ENCODE data around the gene ERP27.

- TF ChIP-seq, protein P1, sequence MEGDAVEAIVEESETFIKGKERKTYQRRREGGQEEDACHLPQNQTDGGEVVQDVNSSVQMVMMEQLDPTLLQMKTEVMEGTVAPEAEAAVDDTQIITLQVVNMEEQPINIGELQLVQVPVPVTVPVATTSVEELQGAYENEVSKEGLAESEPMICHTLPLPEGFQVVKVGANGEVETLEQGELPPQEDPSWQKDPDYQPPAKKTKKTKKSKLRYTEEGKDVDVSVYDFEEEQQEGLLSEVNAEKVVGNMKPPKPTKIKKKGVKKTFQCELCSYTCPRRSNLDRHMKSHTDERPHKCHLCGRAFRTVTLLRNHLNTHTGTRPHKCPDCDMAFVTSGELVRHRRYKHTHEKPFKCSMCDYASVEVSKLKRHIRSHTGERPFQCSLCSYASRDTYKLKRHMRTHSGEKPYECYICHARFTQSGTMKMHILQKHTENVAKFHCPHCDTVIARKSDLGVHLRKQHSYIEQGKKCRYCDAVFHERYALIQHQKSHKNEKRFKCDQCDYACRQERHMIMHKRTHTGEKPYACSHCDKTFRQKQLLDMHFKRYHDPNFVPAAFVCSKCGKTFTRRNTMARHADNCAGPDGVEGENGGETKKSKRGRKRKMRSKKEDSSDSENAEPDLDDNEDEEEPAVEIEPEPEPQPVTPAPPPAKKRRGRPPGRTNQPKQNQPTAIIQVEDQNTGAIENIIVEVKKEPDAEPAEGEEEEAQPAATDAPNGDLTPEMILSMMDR (IDR thresholded peaks at IDR 0.05), result no peak
- TF ChIP-seq ZNF302 (CRISPR knock-in tag; IDR thresholded peaks at IDR 0.05), result no peak
- no peak for TF ChIP-seq RAD21 (conservative IDR thresholded peaks at IDR 0.05 in 1 of 2, IDR thresholded peaks at IDR 0.05 in 1 of 2)
- TF ChIP-seq POLR2A (IDR thresholded peaks at IDR 0.05; ENCODE audit: low read length), result no peak
- TF ChIP-seq USF2 (IDR thresholded peaks at IDR 0.05), result no peak
- TF ChIP-seq RFX5 (IDR thresholded peaks at IDR 0.05), result no peak
- TF ChIP-seq CBX8 (IDR thresholded peaks at IDR 0.05), result no peak
- TF ChIP-seq RCOR1 (IDR thresholded peaks at IDR 0.05; ENCODE audit: low read depth, low read length), result no peak
- TF ChIP-seq, protein P2, sequence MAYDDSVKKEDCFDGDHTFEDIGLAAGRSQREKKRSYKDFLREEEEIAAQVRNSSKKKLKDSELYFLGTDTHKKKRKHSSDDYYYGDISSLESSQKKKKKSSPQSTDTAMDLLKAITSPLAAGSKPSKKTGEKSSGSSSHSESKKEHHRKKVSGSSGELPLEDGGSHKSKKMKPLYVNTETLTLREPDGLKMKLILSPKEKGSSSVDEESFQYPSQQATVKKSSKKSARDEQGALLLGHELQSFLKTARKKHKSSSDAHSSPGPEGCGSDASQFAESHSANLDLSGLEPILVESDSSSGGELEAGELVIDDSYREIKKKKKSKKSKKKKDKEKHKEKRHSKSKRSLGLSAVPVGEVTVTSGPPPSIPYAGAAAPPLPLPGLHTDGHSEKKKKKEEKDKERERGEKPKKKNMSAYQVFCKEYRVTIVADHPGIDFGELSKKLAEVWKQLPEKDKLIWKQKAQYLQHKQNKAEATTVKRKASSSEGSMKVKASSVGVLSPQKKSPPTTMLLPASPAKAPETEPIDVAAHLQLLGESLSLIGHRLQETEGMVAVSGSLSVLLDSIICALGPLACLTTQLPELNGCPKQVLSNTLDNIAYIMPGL (CRISPR knock-in tag; IDR thresholded peaks at IDR 0.05; ENCODE audit: borderline replicate concordance), result no peak
- no peak for TF ChIP-seq CBX2 (IDR thresholded peaks at IDR 0.05; ENCODE audit: borderline replicate concordance, low read depth)
- TF ChIP-seq CEBPB (IDR thresholded peaks at IDR 0.05), result no peak
- TF ChIP-seq, protein P3, sequence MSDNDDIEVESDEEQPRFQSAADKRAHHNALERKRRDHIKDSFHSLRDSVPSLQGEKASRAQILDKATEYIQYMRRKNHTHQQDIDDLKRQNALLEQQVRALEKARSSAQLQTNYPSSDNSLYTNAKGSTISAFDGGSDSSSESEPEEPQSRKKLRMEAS (IDR thresholded peaks at IDR 0.05), result no peak
- TF ChIP-seq KDM5A (IDR thresholded peaks at IDR 0.05), result no peak
Measured at GRCh38 chr12:14874882-14875281, 63.5 kb downstream of the ERP27 start.

Data from A549 (cell line).